ENCODE results near the gene HECTD1. TPM values are rescaled to one million over a fixed set of nuclear protein-coding genes. Genes with fewer than 3 reads are reported as not detected.
"Not testable (repeated sequence)": the region's sequence is repeated elsewhere in the genome, so short reads cannot be mapped to it uniquely, and the experiment has no call there.

The HECTD1 gene
- total RNA-seq, 1 donor from 2014 or later, result 291 TPM

GRCh38 chr14:31252865-31253264 lies 45.3 kb upstream of the HECTD1 start:
- H3K4me3 ChIP-seq (ENCODE audit: low read depth, low read length), result no peak overlapping the region
- no peaks in the 10 kb centered on the region for H3K27me3 ChIP-seq (ENCODE audit: control insufficient read depth, insufficient read depth, low read length)
- FAIRE-seq, result no peak
- H3K36me3 ChIP-seq (ENCODE audit: control insufficient read depth, insufficient read depth, low read length), result no peaks in the 10 kb centered on the region
- TF ChIP-seq, protein P1, sequence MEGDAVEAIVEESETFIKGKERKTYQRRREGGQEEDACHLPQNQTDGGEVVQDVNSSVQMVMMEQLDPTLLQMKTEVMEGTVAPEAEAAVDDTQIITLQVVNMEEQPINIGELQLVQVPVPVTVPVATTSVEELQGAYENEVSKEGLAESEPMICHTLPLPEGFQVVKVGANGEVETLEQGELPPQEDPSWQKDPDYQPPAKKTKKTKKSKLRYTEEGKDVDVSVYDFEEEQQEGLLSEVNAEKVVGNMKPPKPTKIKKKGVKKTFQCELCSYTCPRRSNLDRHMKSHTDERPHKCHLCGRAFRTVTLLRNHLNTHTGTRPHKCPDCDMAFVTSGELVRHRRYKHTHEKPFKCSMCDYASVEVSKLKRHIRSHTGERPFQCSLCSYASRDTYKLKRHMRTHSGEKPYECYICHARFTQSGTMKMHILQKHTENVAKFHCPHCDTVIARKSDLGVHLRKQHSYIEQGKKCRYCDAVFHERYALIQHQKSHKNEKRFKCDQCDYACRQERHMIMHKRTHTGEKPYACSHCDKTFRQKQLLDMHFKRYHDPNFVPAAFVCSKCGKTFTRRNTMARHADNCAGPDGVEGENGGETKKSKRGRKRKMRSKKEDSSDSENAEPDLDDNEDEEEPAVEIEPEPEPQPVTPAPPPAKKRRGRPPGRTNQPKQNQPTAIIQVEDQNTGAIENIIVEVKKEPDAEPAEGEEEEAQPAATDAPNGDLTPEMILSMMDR (IDR thresholded peaks at IDR 0.05; ENCODE audit: insufficient read depth, low read length, severe bottlenecking), result no peak
- no peak for DNase-seq (ENCODE audit: low read depth)

- Histone ChIP-seq H3K27me3 (ENCODE audit: control insufficient read depth, insufficient read depth, low read length) (no peaks in the 10 kb centered on the region), H3K4me3 (ENCODE audit: low read depth, low read length) (no peak overlapping the region), H3K36me3 (ENCODE audit: control insufficient read depth, insufficient read depth, low read length) (no peaks in the 10 kb centered on the region)
- FAIRE-seq (no peak), DNase-seq (ENCODE audit: low read depth) (no peak)
- TF ChIP-seq, protein P1 (IDR thresholded peaks at IDR 0.05; ENCODE audit: insufficient read depth, low read length, severe bottlenecking), result no peak
Measured at GRCh38 chr14:31251028-31251958, 43.7 kb upstream of the HECTD1 start.

DNA sequence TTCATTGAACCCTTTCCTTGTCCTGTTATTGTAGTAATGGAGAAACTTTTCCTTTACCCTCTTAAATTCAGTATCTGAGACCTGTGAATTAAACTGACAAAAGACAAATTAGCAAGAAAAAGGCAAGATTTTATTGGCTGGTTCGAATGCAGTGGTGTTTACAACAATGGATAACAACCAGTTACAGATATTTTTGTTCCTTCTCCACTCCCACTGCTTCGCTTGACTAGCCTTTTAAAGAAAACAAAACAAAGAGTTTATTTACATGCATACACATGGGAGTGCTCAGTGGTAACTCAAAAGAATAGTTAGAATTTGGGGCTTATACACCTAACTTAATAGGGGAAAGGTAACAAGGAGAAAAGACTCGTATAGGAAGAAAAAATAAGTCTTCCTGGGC lies 37.0 kb upstream of the HECTD1 start:
- DNase-seq (ENCODE audit: low read depth) (no peak), FAIRE-seq (no peak)
- H3K36me3 ChIP-seq (ENCODE audit: control insufficient read depth, insufficient read depth, low read length), result no peaks in the 10 kb centered on the region
- TF ChIP-seq, protein P1 (IDR thresholded peaks at IDR 0.05; ENCODE audit: insufficient read depth, low read length, severe bottlenecking), result no peak
- no peak overlapping the region for H3K4me3 ChIP-seq (ENCODE audit: low read depth, low read length)
- no peaks in the 10 kb centered on the region for H3K27me3 ChIP-seq (ENCODE audit: control insufficient read depth, insufficient read depth, low read length)

- no peaks in the 10 kb centered on the region for H3K27me3 ChIP-seq (ENCODE audit: control insufficient read depth, insufficient read depth, low read length)
- no peak for FAIRE-seq
- no peak overlapping the region for H3K4me3 ChIP-seq (ENCODE audit: low read depth, low read length)
- TF ChIP-seq, protein P1 (IDR thresholded peaks at IDR 0.05; ENCODE audit: insufficient read depth, low read length, severe bottlenecking), result no peak
- H3K36me3 ChIP-seq (ENCODE audit: control insufficient read depth, insufficient read depth, low read length), result no peaks in the 10 kb centered on the region
- DNase-seq (ENCODE audit: low read depth), result peak; percentile 99
Measured at GRCh38 chr14:31243860-31244259, 36.3 kb upstream of the HECTD1 start.

DNA sequence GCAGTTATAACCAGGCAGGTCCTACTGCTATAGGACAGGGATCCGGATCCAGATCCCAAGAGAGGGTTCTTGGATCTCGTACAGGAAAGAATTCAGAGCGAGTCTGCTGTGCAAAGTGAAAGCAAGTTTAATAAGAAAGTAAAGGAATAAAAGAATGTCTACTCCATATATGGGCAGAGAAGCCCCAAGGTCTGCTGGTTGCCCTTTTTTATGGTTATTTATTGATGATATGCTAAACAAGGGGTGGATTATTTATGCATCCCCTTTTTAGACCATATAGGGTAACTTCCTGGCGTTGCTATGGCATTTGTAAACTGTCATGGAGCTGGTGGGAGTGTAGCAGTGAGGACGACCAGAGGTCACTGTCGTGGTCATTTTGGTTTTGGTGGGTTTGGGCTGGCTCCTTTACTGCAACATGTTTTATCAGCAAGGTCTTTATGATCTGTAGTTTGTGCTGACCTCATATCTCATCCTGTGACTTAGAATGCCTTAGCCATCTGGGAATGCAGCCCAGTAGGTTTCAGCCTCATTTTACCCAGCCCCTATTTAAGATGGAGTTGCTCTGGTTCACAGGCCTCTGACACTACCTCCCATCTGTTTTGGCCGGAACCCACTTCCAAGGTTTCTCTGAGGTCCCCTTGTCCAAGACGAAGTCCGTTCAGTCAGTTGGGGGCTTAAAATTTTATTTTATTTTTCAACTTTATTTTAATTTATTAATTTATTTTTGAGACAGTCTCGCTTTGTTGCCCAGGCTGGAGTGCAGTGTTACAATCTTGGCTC lies 34.8 kb upstream of the HECTD1 start:
- not testable (repeated sequence) for DNase-seq (ENCODE audit: low read depth); FAIRE-seq; H3K36me3 ChIP-seq (ENCODE audit: control insufficient read depth, insufficient read depth, low read length)

GRCh38 chr14:31241450-31242114 lies 34.0 kb upstream of the HECTD1 start:
- Histone ChIP-seq H3K4me3 (ENCODE audit: low read depth, low read length) (no peak overlapping the region), H3K36me3 (ENCODE audit: control insufficient read depth, insufficient read depth, low read length) (no peaks in the 10 kb centered on the region), H3K27me3 (ENCODE audit: control insufficient read depth, insufficient read depth, low read length) (no peaks in the 10 kb centered on the region)
- TF ChIP-seq, protein P1 (IDR thresholded peaks at IDR 0.05; ENCODE audit: insufficient read depth, low read length, severe bottlenecking), result no peak
- FAIRE-seq (no peak), DNase-seq (ENCODE audit: low read depth) (no peak)

More for the DNA sequence above, 34.8 kb upstream of the HECTD1 start:
- not testable (repeated sequence) for H3K27me3 ChIP-seq (ENCODE audit: control insufficient read depth, insufficient read depth, low read length); H3K4me3 ChIP-seq (ENCODE audit: low read depth, low read length)
